Thyroid gland (tissue), 4 donors: ENCODE results near the gene EYS.

ENCODE experiments used
- CTCF ChIP-seq, 6 experiments: fragments of 200-600 bp in 3 of 6; fragments of 450-650 bp in 3 of 6; sonication (generic) in 3 of 6; IDR thresholded peaks; one replicate each; pipeline ENCODE4 v1.5.1; 2016 to 2019; ENCODE audit warnings: antibody characterized with exemption in 6 of 6, mild to moderate bottlenecking in 2 of 6, inconsistent platforms in 1 of 6, moderate library complexity in 1 of 6
- POLR2A ChIP-seq, 2 donors: fragments of 450-650 bp; IDR thresholded peaks; one replicate each; pipeline ENCODE4 v1.6.1; 2017; ENCODE audit warnings: antibody characterized with exemption in 2 of 2, mild to moderate bottlenecking in 2 of 2, moderate library complexity in 1 of 2

DNA sequence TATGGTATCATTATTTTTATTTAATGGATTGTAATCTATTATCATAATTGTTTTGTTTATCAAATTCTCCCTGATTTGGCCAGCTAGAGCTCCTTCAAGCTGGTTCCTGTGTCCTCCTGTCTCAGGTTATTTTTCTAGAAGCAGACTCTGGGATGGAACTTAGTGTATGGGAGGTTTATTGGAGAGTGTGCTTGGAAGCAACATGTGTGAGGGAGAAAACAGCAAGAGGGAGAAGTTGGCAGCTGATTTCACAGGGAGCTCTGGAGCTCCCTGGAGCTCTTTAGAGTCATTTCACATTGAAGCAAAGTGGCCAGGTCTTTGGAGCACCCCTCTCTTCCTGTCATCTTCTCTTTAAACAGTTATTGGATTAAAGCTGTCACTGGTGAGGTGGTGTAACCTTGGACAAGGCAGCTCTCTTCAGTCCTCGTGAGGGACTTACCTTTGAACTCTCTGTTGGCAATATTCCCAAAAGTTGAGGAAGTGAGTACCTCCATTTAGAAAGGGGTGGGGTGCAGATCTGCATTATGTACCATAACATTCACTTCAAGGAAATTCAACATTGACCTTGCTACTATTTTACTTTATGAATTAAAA lies 1967.8 kb downstream of the EYS start:
- TF ChIP-seq CTCF (IDR thresholded peaks at IDR 0.05) (no peak), POLR2A (IDR thresholded peaks at IDR 0.05) (no peak)
